Naive thymus-derived CD8-positive, alpha-beta T cell (primary cell): ENCODE data around the gene STAG3. TPM values are rescaled to one million over a fixed set of nuclear protein-coding genes. Genes with fewer than 3 reads are reported as not detected.
A peak's percentile ranks its signal among the peaks of the same experiment; 100 is the strongest.
"Not testable (repeated sequence)": the region's sequence is repeated elsewhere in the genome, so short reads cannot be mapped to it uniquely, and the experiment has no call there.

Source experiments
- ATAC-seq, 2 donors: fragments of 150-1000 bp; cut with Tn5 transposase in 1 of 2; sonication (Bioruptor Pico), chemical (Tn5 transposase) in 1 of 2; 1 replicate in 1 of 2; 2 replicates in 1 of 2; pipeline ENCODE4 v1.10.0; 2021; ENCODE audit warnings: mild to moderate bottlenecking in 2 of 2, moderate library complexity in 2 of 2
- POLR2A ChIA-PET: fragments of 350-600 bp; sonication (Branson Sonifier 250); formaldehyde crosslinking; loops from one replicate; lab custom pipeline; 2021; ENCODE audit warnings: antibody characterized with exemption; lab: Charles Lee
- DNase-seq, 10 donors: peaks; one replicate each; pipeline versions ENCODE4 v3.0.0 to v3.0.0-alpha.2; 2020 to 2022
- H3K27ac Mint-ChIP-seq, 10 donors: one replicate each; pipeline ENCODE4 v1.8.0; 2020 to 2022; ENCODE audit warnings: mild to moderate bottlenecking in 10 of 10, mixed read lengths in 10 of 10, moderate library complexity in 4 of 10, inconsistent platforms in 1 of 10
- H3K27me3 Mint-ChIP-seq, 5 donors: one replicate each; pipeline ENCODE4 v1.8.0; 2021 to 2022; ENCODE audit warnings: mixed read lengths in 5 of 5
- H3K36me3 Mint-ChIP-seq, 3 donors: one replicate each; pipeline ENCODE4 v1.8.0; 2020 to 2022; ENCODE audit warnings: mixed read lengths in 3 of 3, mild to moderate bottlenecking in 2 of 3, inconsistent platforms in 1 of 3
- H3K4me1 Mint-ChIP-seq, 4 donors: one replicate each; pipeline ENCODE4 v1.8.0; 2021 to 2022; ENCODE audit warnings: mixed read lengths in 4 of 4
- H3K4me3 Mint-ChIP-seq, 10 donors: one replicate each; pipeline ENCODE4 v1.8.0; 2020 to 2022; ENCODE audit warnings: mild to moderate bottlenecking in 10 of 10, mixed read lengths in 10 of 10, moderate library complexity in 6 of 10, inconsistent platforms in 1 of 10
- H3K9me3 Mint-ChIP-seq, 9 donors: one replicate each; pipeline ENCODE4 v1.8.0; 2020 to 2022; ENCODE audit warnings: mixed read lengths in 9 of 9, mild to moderate bottlenecking in 3 of 9, inconsistent platforms in 1 of 9, moderate library complexity in 1 of 9
- polyA plus RNA-seq, 3 donors: library from polyadenylated mRNA; unstranded; fragments of 300-500 nt; fragmentation: Illumina TruSeq; gene quantifications; one replicate each; pipeline ENCODE4 v1.2.3, GENCODE V29; 2021
- total RNA-seq, 8 experiments: library from RNA in 2 of 8; stranded (reverse) in 2 of 8; gene quantifications; one replicate each; pipeline ENCODE4 v1.2.3 and lab custom pipeline; 2021 to 2026

Gene STAG3
- total and polyA plus RNA-seq, 5 experiments from 2014 or later = 6.0 to 12.1 (median 8.6) TPM

- POLR2A ChIA-PET = interaction anchor here (0.8 to 4.5 kb wide), 27 partner anchors 9 to 300 kb away, joined by 3 to 31 read pairs (median 5); partner anchors contain the start of genes AP4M1, CNPY4, COPS6 and GAL3ST4
- Mint-ChIP-seq H3K4me3 (peak within 1 kb of the TSS; percentile 88 to 99 (median 96)), H3K36me3 (peaks cover 5 to 26% (median 5%) of the 10 kb centered on the region in 3 donors), H3K27ac (peak within 1 kb of the TSS; percentile 96 to 100 (median 98)), H3K4me1 (peaks cover 24 to 77% (median 67%) of the 10 kb centered on the region in 4 donors)
- not testable (repeated sequence) for H3K27me3 Mint-ChIP-seq, H3K9me3 Mint-ChIP-seq
- DNase-seq (peak in 5 of 10 donors; percentile 33 to 69 (median 59)), ATAC-seq (peak; percentile 30 to 38)
Measured at GRCh38 chr7:100219801-100220585, 42.3 kb downstream of the STAG3 start, which contains the start of gene PVRIG. Gene PVRIG, plus strand, starts transcription at chr7:100219949. Its CDS starts 22 bp downstream, at chr7:100219971.

- H3K4me3 Mint-ChIP-seq = peak overlapping the region; percentile 88 to 99 (median 96)
- peaks cover 5 to 32% (median 5%) of the 10 kb centered on the region in 3 donors for H3K36me3 Mint-ChIP-seq
- no peaks in the 10 kb centered on the region for H3K9me3 Mint-ChIP-seq
- peaks cover 0 to 2% (median 0%) of the 10 kb centered on the region in 5 donors for H3K27me3 Mint-ChIP-seq
- peak in 4 of 10 donors; percentile 8 to 36 (median 22) for DNase-seq
- H3K27ac Mint-ChIP-seq = peak overlapping the region; percentile 96 to 100 (median 98)
- ATAC-seq = peak in 1 of 2 donors; percentile 11
- POLR2A ChIA-PET = interaction anchor here (0.5 to 4.5 kb wide), 31 partner anchors 10 to 345 kb away, joined by 3 to 31 read pairs (median 4); partner anchors contain the start of genes AP4M1, CNPY4, COPS6 and GAL3ST4
- peaks cover 24 to 77% (median 67%) of the 10 kb centered on the region in 4 donors for H3K4me1 Mint-ChIP-seq
Measured at GRCh38 chr7:100220586-100221230, 43.0 kb downstream of the STAG3 start.

GRCh38 chr7:100221231-100221718 is 43.6 kb downstream of the STAG3 start:
- Mint-ChIP-seq H3K4me1 (peaks cover 26 to 80% (median 71%) of the 10 kb centered on the region in 4 donors), H3K4me3 (peak overlapping the region; percentile 88 to 99 (median 96)), H3K36me3 (peaks cover 5 to 36% (median 5%) of the 10 kb centered on the region in 3 donors), H3K27me3 (peaks cover 0 to 2% (median 0%) of the 10 kb centered on the region in 5 donors), H3K9me3 (no peaks in the 10 kb centered on the region), H3K27ac (peak overlapping the region; percentile 96 to 100 (median 98))
- DNase-seq = peak; percentile 54 to 94 (median 84)
- POLR2A ChIA-PET = interaction anchor here (0.6 to 4.5 kb wide), 32 partner anchors 10 to 345 kb away, joined by 3 to 31 read pairs (median 4); partner anchors contain the start of genes AP4M1, CNPY4, LAMTOR4 and MBLAC1
- peak; percentile 62 to 80 for ATAC-seq

- ATAC-seq = peak in 1 of 2 donors; percentile 8
- POLR2A ChIA-PET = interaction anchor here (0.7 to 4.5 kb wide), 21 partner anchors 10 to 303 kb away, joined by 3 to 31 read pairs (median 4); partner anchors contain the start of genes AP4M1, LAMTOR4, MCM7 and MEPCE
- Mint-ChIP-seq H3K4me3 (peak overlapping the region; percentile 88 to 99 (median 96)), H3K27me3 (peaks cover 0 to 2% (median 0%) of the 10 kb centered on the region in 5 donors), H3K4me1 (peaks cover 26 to 76% (median 72%) of the 10 kb centered on the region in 4 donors), H3K36me3 (peaks cover 5 to 39% (median 5%) of the 10 kb centered on the region in 3 donors), H3K27ac (peak overlapping the region; percentile 96 to 100 (median 98)), H3K9me3 (no peaks in the 10 kb centered on the region)
- peak in 4 of 10 donors; percentile 27 to 63 (median 39) for DNase-seq
Measured at GRCh38 chr7:100221767-100222444, 44.2 kb downstream of the STAG3 start.

- no peak for DNase-seq
- POLR2A ChIA-PET = interaction anchor here (0.9 to 4.5 kb wide), 13 partner anchors 9 to 207 kb away, joined by 3 to 31 read pairs (median 4); partner anchors contain the start of genes AP4M1, LAMTOR4, MCM7 and MEPCE
- Mint-ChIP-seq H3K9me3 (no peaks in the 10 kb centered on the region), H3K27ac (peak overlapping the region; percentile 96 to 100 (median 98)), H3K27me3 (peaks cover 0 to 2% (median 0%) of the 10 kb centered on the region in 5 donors), H3K4me1 (peaks cover 21 to 72% (median 67%) of the 10 kb centered on the region in 4 donors), H3K36me3 (peaks cover 5 to 42% (median 5%) of the 10 kb centered on the region in 3 donors), H3K4me3 (peak overlapping the region; percentile 88 to 99 (median 96))
- no peak for ATAC-seq
Measured at GRCh38 chr7:100222445-100223132, 44.9 kb downstream of the STAG3 start.

GRCh38 chr7:100223376-100223927 is 45.7 kb downstream of the STAG3 start:
- H3K9me3 Mint-ChIP-seq, DNase-seq, ATAC-seq, H3K27me3 Mint-ChIP-seq: not testable (repeated sequence)
- H3K36me3 Mint-ChIP-seq = peaks cover 5 to 44% (median 5%) of the 10 kb centered on the region in 3 donors
- H3K4me1 Mint-ChIP-seq = peaks cover 23 to 75% (median 67%) of the 10 kb centered on the region in 4 donors
- peak overlapping the region; percentile 65 to 99 (median 92) for H3K4me3 Mint-ChIP-seq
- peak overlapping the region; percentile 96 to 100 (median 98) for H3K27ac Mint-ChIP-seq
- POLR2A ChIA-PET = interaction anchor here (0.6 to 1.1 kb wide), 6 partner anchors 13 to 313 kb away, joined by 3 to 4 read pairs (median 3); no protein-coding TSS in a partner anchor

- peak overlapping the region in 5 of 10 donors; percentile 59 to 99 (median 94) for H3K4me3 Mint-ChIP-seq
- H3K36me3 Mint-ChIP-seq = peaks cover 5 to 50% (median 5%) of the 10 kb centered on the region in 3 donors
- POLR2A ChIA-PET = interaction anchor here (0.6 kb wide), 1 partner anchor 86 kb away, joined by 5 read pairs; no protein-coding TSS in a partner anchor
- not testable (repeated sequence) for DNase-seq, H3K9me3 Mint-ChIP-seq, ATAC-seq, H3K27me3 Mint-ChIP-seq
- peaks cover 21 to 71% (median 60%) of the 10 kb centered on the region in 4 donors for H3K4me1 Mint-ChIP-seq
- H3K27ac Mint-ChIP-seq = peak overlapping the region; percentile 96 to 100 (median 98)
Measured at GRCh38 chr7:100224891-100225290, 47.2 kb downstream of the STAG3 start.

GRCh38 chr7:100234660-100235317 is 57.1 kb downstream of the STAG3 start:
- not testable (repeated sequence) for DNase-seq, H3K27me3 Mint-ChIP-seq, H3K4me3 Mint-ChIP-seq, H3K9me3 Mint-ChIP-seq, ATAC-seq
- peak overlapping the region; percentile 60 to 91 (median 82) for H3K27ac Mint-ChIP-seq
- POLR2A ChIA-PET = interaction anchor here (0.7 to 1.0 kb wide), 3 partner anchors 8 to 131 kb away, joined by 3 to 4 read pairs (median 3); no protein-coding TSS in a partner anchor
- H3K36me3 Mint-ChIP-seq = peaks cover 0 to 10% (median 7%) of the 10 kb centered on the region in 3 donors
- H3K4me1 Mint-ChIP-seq = peaks cover 22 to 64% (median 42%) of the 10 kb centered on the region in 4 donors

- DNase-seq, H3K9me3 Mint-ChIP-seq, POLR2A ChIA-PET, H3K4me3 Mint-ChIP-seq, H3K36me3 Mint-ChIP-seq, H3K27me3 Mint-ChIP-seq, ATAC-seq: not testable (repeated sequence)
- H3K27ac Mint-ChIP-seq = peak overlapping the region in 7 of 10 donors; percentile 49 to 86 (median 67)
- H3K4me1 Mint-ChIP-seq = peaks cover 12 to 46% (median 29%) of the 10 kb centered on the region in 4 donors
Measured at GRCh38 chr7:100239975-100240374, 62.3 kb downstream of the STAG3 start.

- H3K36me3 Mint-ChIP-seq, H3K27me3 Mint-ChIP-seq, DNase-seq, H3K9me3 Mint-ChIP-seq, POLR2A ChIA-PET: not testable (repeated sequence)
- Mint-ChIP-seq H3K27ac (peak overlapping the region in 6 of 10 donors; percentile 19 to 87 (median 78)), H3K4me3 (peak overlapping the region in 2 of 10 donors; percentile 45 to 58), H3K4me1 (peaks cover 12 to 39% (median 25%) of the 10 kb centered on the region in 4 donors)
- ATAC-seq = peak in 1 of 2 donors; percentile 56
Measured at GRCh38 chr7:100243385-100243784, 65.7 kb downstream of the STAG3 start.
